Activated T-helper 9 cell treated with anti-CD3 and anti-CD28 coated beads, Interleukin-2, amount 50 U/mL, for 16 hours (primary cell): ENCODE measurements around the gene TXNRD1.
"Not testable (repeated sequence)": the region's sequence is repeated elsewhere in the genome, so short reads cannot be mapped to it uniquely, and the experiment has no call there.

Source experiments
- DNase-seq: peaks from one replicate; pipeline ENCODE4 v3.0.0-alpha.2; 2020; ENCODE audit warnings: low read depth

The TXNRD1 gene

GRCh38 chr12:104328278-104328677, 112.7 kb downstream of the TXNRD1 start:
- not testable (repeated sequence) for DNase-seq

GRCh38 chr12:104328790-104329189, 113.2 kb downstream of the TXNRD1 start:
- no peak for DNase-seq

- no peak for DNase-seq
Observed at GRCh38 chr12:104329707-104330532, 114.3 kb downstream of the TXNRD1 start.

- no peak for DNase-seq
Observed at GRCh38 chr12:104331376-104331775, 115.8 kb downstream of the TXNRD1 start.

GRCh38 chr12:104332273-104332672, 116.7 kb downstream of the TXNRD1 start:
- not testable (repeated sequence) for DNase-seq

GRCh38 chr12:104333692-104334255, 118.2 kb downstream of the TXNRD1 start:
- DNase-seq = no peak

- no peak for DNase-seq
Observed at GRCh38 chr12:104334581-104334980, 119.0 kb downstream of the TXNRD1 start.

GRCh38 chr12:104336115-104336514, 120.5 kb downstream of the TXNRD1 start:
- DNase-seq = no peak

GRCh38 chr12:104337030-104337558, 121.5 kb downstream of the TXNRD1 start:
- no peak for DNase-seq

- DNase-seq = no peak
Observed at GRCh38 chr12:104339663-104340062, 124.1 kb downstream of the TXNRD1 start.

- DNase-seq = no peak
Observed at GRCh38 chr12:104340177-104340576, 124.6 kb downstream of the TXNRD1 start.

- DNase-seq = no peak
Observed at GRCh38 chr12:104340925-104341611, 125.5 kb downstream of the TXNRD1 start.

GRCh38 chr12:104342147-104342546, 126.6 kb downstream of the TXNRD1 start:
- no peak for DNase-seq

- DNase-seq = no peak
Observed at GRCh38 chr12:104342635-104343249, 127.2 kb downstream of the TXNRD1 start.

- no peak for DNase-seq
Observed at GRCh38 chr12:104344682-104345081, 129.1 kb downstream of the TXNRD1 start.

GRCh38 chr12:104345234-104346066, 129.9 kb downstream of the TXNRD1 start:
- DNase-seq = no peak

GRCh38 chr12:104347374-104348075, 131.9 kb downstream of the TXNRD1 start:
- DNase-seq = no peak

GRCh38 chr12:104348283-104348993, 132.9 kb downstream of the TXNRD1 start:
- DNase-seq = no peak

GRCh38 chr12:104348994-104349494, 133.5 kb downstream of the TXNRD1 start:
- DNase-seq = no peak
